Panc1 (cell line): Measurements from ENCODE around the gene MRPL33. TPM values are rescaled to one million over a fixed set of nuclear protein-coding genes. Genes with fewer than 3 reads are reported as not detected.
A peak's percentile ranks its signal among the peaks of the same experiment; 100 is the strongest.
"Not testable (repeated sequence)": the region's sequence is repeated elsewhere in the genome, so short reads cannot be mapped to it uniquely, and the experiment has no call there.

ENCODE experiments used
- ATAC-seq: fragments of 200-7000 bp; cut with Tn5 transposase; 2 replicates; pipeline ENCODE4 v1.9.1; 2020; ENCODE audit warnings: mild to moderate bottlenecking, moderate library complexity
- BruUV-seq: library from RNA; stranded (reverse); fragments of 400-500 nt; replicated peaks from 2 replicates; lab custom pipeline; 2021; lab: Mats Ljungman, UMichigan
- CTCF ChIA-PET: fragments of 300-600 bp; sonication (Branson Sonifier 250); formaldehyde crosslinking; loops from one replicate; lab custom pipeline; 2022; ENCODE audit warnings: antibody characterized with exemption; lab: Charles Lee
- POLR2A ChIA-PET: fragments of 300-600 bp; sonication (Branson Sonifier 250); formaldehyde crosslinking; loops from one replicate; lab custom pipeline; 2022; ENCODE audit warnings: antibody characterized with exemption; lab: Charles Lee
- DNase-seq: peaks from one replicate; pipeline ENCODE4 v3.0.0-alpha.2; 2010; ENCODE audit warnings: low read depth, low spot score
- H3K27ac ChIP-seq: 2 replicates; pipeline ENCODE4 v1.5.1; 2011; ENCODE audit warnings: mild to moderate bottlenecking, low read length, inconsistent platforms
- H3K27me3 ChIP-seq: fragments of 200-500 bp; sonication (Bioruptor generic); 2 replicates; pipeline ENCODE4 v1.6.0; 2014; ENCODE audit warnings: low read length, inconsistent platforms; ENCODE audit not compliant: control insufficient read depth, insufficient read depth
- H3K36me3 ChIP-seq: fragments of 200-500 bp; sonication (Bioruptor generic); 2 replicates; pipeline ENCODE4 v1.5.1; 2014; ENCODE audit warnings: inconsistent platforms, mild to moderate bottlenecking, low read length, moderate library complexity; ENCODE audit not compliant: control insufficient read depth, insufficient read depth
- H3K4me1 ChIP-seq: 2 replicates; pipeline ENCODE4 v1.5.1; 2011; ENCODE audit warnings: inconsistent platforms, mild to moderate bottlenecking, low read length, moderate library complexity; ENCODE audit not compliant: control insufficient read depth, insufficient read depth
- H3K4me3 ChIP-seq, 2 experiments: 2 replicates each; pipeline ENCODE4 v1.5.1; 2011 to 2012; ENCODE audit warnings: low read depth in 2 of 2, low read length in 2 of 2, mild to moderate bottlenecking in 2 of 2, inconsistent platforms in 1 of 2, moderate library complexity in 1 of 2
- H3K9me3 ChIP-seq: fragments of 200-500 bp; sonication (Bioruptor generic); 2 replicates; pipeline ENCODE4 v1.5.1; 2014; ENCODE audit warnings: low read depth, mild to moderate bottlenecking, inconsistent platforms, low read length, moderate library complexity; ENCODE audit not compliant: control insufficient read depth, insufficient read depth
- CTCF ChIP-seq: fragments of 450-650 bp; IDR thresholded peaks from 2 replicates; pipeline ENCODE4 v1.5.1; 2017; ENCODE audit warnings: mild to moderate bottlenecking
- POLR2AphosphoS5 ChIP-seq: IDR thresholded peaks from 2 replicates; pipeline ENCODE4 v1.6.1; 2012; ENCODE audit warnings: mild to moderate bottlenecking, low read depth, low read length, moderate library complexity
- SIN3A ChIP-seq: IDR thresholded peaks from 2 replicates; pipeline ENCODE4 v1.6.1; 2012; ENCODE audit warnings: low read depth, mild to moderate bottlenecking, low read length, moderate library complexity, borderline replicate concordance; ENCODE audit not compliant: insufficient read depth
- TCF7L2 ChIP-seq: IDR thresholded peaks from 2 replicates; pipeline ENCODE4 v1.6.1; 2011; ENCODE audit warnings: mild to moderate bottlenecking, low read depth, low read length, inconsistent platforms
- in situ Hi-C: cut with HindIII; loops from 2 replicates; pipeline ENCODE4 v1.10.0; 2016; ENCODE audit warnings: low sequenced_read_pairs, low pct_unique_long_range_greater_than_20kb
- intact Hi-C: fragments of 100-400 bp; cut with micrococcal nuclease; formaldehyde crosslinking; loops from one replicate; pipeline ENCODE4 v1.10.0; 2022; ENCODE audit not compliant: unreplicated experiment
- total RNA-seq: library from RNA; stranded (reverse); gene quantifications from one replicate; pipeline ENCODE4 v1.2.1, GENCODE V29; 2021; ENCODE audit not compliant: unreplicated experiment
- TF ChIP-seq, protein P1 (sequence below), 2 experiments: IDR thresholded peaks; 2 replicates each; pipeline ENCODE4 v1.6.1; 2011 to 2012; ENCODE audit warnings: low read depth in 2 of 2, control low read depth in 1 of 2, low read length in 1 of 2, mild to moderate bottlenecking in 1 of 2, moderate library complexity in 1 of 2; ENCODE audit not compliant: insufficient read depth in 1 of 2

Gene MRPL33
- total RNA-seq, 1 experiment from 2014 or later, result 61.6 TPM

- Histone ChIP-seq H3K27me3 (no peaks in the 10 kb centered on the region), H3K27ac (no peak overlapping the region), H3K36me3 (no peaks in the 10 kb centered on the region), H3K4me1 (peaks cover 6% of the 10 kb centered on the region; the same call in 1 of the 2 replicates), H3K9me3 (no peaks in the 10 kb centered on the region), H3K4me3 (no peak overlapping the region)
- no TSS peak for BruUV-seq
- CTCF ChIA-PET, result no interaction called here
- intact Hi-C loops, result no loop called here
- POLR2A ChIA-PET, result no interaction called here
- DNase-seq (no peak), ATAC-seq (no peak)
- in situ Hi-C loops, result no loop called here
- no peak for TF ChIP-seq POLR2AphosphoS5
- no peak for TF ChIP-seq SIN3A
- TF ChIP-seq, protein P1, sequence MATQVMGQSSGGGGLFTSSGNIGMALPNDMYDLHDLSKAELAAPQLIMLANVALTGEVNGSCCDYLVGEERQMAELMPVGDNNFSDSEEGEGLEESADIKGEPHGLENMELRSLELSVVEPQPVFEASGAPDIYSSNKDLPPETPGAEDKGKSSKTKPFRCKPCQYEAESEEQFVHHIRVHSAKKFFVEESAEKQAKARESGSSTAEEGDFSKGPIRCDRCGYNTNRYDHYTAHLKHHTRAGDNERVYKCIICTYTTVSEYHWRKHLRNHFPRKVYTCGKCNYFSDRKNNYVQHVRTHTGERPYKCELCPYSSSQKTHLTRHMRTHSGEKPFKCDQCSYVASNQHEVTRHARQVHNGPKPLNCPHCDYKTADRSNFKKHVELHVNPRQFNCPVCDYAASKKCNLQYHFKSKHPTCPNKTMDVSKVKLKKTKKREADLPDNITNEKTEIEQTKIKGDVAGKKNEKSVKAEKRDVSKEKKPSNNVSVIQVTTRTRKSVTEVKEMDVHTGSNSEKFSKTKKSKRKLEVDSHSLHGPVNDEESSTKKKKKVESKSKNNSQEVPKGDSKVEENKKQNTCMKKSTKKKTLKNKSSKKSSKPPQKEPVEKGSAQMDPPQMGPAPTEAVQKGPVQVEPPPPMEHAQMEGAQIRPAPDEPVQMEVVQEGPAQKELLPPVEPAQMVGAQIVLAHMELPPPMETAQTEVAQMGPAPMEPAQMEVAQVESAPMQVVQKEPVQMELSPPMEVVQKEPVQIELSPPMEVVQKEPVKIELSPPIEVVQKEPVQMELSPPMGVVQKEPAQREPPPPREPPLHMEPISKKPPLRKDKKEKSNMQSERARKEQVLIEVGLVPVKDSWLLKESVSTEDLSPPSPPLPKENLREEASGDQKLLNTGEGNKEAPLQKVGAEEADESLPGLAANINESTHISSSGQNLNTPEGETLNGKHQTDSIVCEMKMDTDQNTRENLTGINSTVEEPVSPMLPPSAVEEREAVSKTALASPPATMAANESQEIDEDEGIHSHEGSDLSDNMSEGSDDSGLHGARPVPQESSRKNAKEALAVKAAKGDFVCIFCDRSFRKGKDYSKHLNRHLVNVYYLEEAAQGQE (IDR thresholded peaks at IDR 0.05; ENCODE audit: insufficient read depth in 1 of 2, low read depth in 2 of 2, low read length in 1 of 2), result no peak
- no peak for TF ChIP-seq CTCF
- no peak for TF ChIP-seq TCF7L2
Measured at GRCh38 chr2:27763907-27764267, 7.6 kb upstream of the MRPL33 start.

DNA sequence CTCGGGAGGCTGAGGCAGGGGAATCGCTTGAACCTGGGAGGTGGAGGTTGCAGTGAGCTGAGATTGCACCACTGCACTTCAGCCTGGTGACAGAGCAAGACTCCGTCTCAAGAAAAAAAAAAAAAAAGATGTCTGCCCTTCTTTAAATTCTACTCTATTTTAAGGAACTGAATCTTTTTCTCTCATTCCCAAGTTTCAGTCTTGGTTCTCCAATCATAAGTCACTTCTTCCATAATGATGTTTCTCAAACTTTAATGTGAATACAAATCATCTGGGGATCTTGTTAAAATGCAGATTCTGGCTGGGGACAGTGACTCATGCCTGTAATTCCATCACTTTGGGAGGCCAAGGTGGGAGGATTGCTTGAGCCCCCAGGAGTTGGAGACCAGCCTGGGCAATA, 7.0 kb upstream of the MRPL33 start:
- H3K27ac ChIP-seq, H3K4me1 ChIP-seq, H3K4me3 ChIP-seq, intact Hi-C loops, DNase-seq, in situ Hi-C loops, H3K36me3 ChIP-seq, H3K9me3 ChIP-seq, POLR2A ChIA-PET, H3K27me3 ChIP-seq, ATAC-seq, BruUV-seq: not testable (repeated sequence)
- CTCF ChIA-PET, result interaction anchor here (0.7 kb wide), 1 partner anchor 195 kb away, joined by 3 read pairs; no protein-coding TSS in a partner anchor

GRCh38 chr2:27765621-27766286, 5.8 kb upstream of the MRPL33 start:
- no peak for TF ChIP-seq CTCF
- no peak for TF ChIP-seq SIN3A
- TF ChIP-seq POLR2AphosphoS5, result no peak
- no peak for TF ChIP-seq TCF7L2
- TF ChIP-seq, protein P1 (IDR thresholded peaks at IDR 0.05; ENCODE audit: insufficient read depth in 1 of 2, low read depth in 2 of 2, low read length in 1 of 2), result no peak
- no peak for DNase-seq
- Histone ChIP-seq H3K9me3 (no peaks in the 10 kb centered on the region), H3K4me1 (peaks cover 6% of the 10 kb centered on the region), H3K4me3 (peak overlapping the region; percentile 19 to 48), H3K27ac (peak overlapping the region; percentile 67), H3K27me3 (no peaks in the 10 kb centered on the region), H3K36me3 (no peaks in the 10 kb centered on the region)
- POLR2A ChIA-PET, result no interaction called here
- no TSS peak for BruUV-seq
- intact Hi-C loops (no loop called here), in situ Hi-C loops (no loop called here)
- peak; percentile 82 for ATAC-seq
- CTCF ChIA-PET, result no interaction called here
